ENCODE results near the gene SVBP.
A peak's percentile ranks its signal among the peaks of the same experiment; 100 is the strongest.
"Not testable (repeated sequence)": the region's sequence is repeated elsewhere in the genome, so short reads cannot be mapped to it uniquely, and the experiment has no call there.

SVBP gene

DNA sequence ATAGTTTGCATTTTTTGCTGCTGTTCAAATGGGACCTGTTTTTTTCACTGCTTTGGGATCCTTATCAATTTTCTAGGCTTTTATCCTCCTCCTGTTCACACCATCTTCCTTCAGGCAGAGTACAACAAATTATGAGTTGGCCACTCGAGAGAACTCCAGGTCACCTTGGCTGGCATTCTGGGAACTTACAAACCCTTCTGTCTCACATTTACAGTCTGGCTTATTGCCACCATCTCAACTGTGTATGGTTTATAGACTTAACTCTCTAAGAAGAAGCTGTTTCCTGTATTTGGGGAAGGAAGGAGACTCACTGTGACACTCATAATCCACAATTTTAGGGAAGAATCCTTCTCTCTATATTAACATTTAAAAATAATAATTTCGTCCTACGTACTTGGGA lies 23.8 kb upstream of the SVBP start:
- no peak for DNase-seq

GRCh38 chr1:42838482-42839190 lies 21.4 kb upstream of the SVBP start:
- no peak for DNase-seq

DNA sequence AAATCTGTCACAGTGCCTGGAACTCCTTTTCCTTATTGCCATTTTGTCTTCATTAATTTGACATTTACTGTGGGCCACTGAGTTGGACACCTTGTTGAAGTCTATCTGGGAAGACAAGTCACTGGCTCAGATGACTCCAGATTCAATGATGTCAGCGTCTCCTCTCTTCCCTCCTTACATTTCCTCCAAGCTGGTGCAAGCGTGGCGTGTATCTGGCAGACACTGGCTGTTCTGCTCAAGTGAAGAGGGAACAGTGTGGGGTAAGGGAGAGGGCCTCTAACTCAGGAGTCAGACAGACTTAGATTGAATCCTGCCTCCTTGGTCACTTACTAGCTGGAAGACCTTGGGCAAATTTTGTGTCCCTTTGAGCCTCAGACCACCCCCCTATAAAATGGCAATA lies 20.5 kb upstream of the SVBP start:
- DNase-seq: no peak

- no peak for DNase-seq
Measured at GRCh38 chr1:42835422-42835821, 18.2 kb upstream of the SVBP start.

- DNase-seq: no peak
Measured at GRCh38 chr1:42834803-42835202, 17.6 kb upstream of the SVBP start.

GRCh38 chr1:42833981-42834380 lies 16.8 kb upstream of the SVBP start:
- no peak for DNase-seq

DNA sequence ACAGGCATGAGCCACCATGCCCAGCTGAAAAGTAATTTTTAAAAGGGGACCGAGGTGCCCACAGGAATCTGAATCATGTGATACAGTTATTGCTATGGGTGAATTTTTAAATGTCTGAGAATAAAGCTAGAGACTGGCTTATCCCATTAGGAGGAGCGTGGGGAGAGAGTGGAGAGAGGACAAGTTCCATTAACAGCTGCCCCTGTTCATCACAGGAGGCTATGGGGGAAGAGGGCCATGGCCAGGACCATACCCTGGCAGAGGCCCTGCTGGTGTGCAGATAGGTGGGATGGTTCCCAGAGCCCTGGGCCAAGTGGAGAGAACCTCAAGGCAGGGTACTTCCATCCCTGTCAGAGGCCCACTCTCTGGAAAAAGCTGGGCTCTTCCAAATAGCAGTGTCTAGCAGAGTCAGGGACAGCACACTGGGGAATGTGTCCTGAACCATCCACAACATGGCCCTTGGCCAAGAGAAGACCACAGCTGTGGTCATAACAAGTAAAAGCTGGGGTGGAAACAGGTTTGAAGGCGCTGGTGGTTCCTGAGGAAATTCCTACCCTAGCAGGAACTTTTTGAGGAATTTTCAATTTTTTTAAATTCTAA lies 15.5 kb upstream of the SVBP start:
- no peak for DNase-seq

DNA sequence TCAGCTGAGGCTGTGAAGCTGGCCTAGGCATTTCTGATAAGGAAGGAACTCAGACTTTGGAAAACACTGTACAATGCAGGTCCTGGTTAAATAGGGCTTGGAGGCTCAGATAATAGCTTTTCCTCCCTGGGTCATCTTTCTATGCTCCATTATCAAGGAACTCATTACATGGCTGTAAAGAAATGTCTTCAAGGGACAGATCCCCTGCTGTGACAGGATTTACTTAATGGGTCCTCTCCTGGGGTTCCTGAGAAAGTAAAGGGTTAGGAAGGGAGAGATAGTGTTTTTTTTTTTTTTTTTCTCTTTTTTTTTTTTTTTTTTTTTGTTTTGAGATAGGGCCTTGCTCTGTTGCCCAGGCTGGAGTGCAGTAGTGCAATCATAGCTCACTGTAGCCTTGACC lies 14.1 kb upstream of the SVBP start:
- no peak for DNase-seq

- no peak for DNase-seq
Measured at GRCh38 chr1:42830631-42831030, 13.4 kb upstream of the SVBP start.

DNA sequence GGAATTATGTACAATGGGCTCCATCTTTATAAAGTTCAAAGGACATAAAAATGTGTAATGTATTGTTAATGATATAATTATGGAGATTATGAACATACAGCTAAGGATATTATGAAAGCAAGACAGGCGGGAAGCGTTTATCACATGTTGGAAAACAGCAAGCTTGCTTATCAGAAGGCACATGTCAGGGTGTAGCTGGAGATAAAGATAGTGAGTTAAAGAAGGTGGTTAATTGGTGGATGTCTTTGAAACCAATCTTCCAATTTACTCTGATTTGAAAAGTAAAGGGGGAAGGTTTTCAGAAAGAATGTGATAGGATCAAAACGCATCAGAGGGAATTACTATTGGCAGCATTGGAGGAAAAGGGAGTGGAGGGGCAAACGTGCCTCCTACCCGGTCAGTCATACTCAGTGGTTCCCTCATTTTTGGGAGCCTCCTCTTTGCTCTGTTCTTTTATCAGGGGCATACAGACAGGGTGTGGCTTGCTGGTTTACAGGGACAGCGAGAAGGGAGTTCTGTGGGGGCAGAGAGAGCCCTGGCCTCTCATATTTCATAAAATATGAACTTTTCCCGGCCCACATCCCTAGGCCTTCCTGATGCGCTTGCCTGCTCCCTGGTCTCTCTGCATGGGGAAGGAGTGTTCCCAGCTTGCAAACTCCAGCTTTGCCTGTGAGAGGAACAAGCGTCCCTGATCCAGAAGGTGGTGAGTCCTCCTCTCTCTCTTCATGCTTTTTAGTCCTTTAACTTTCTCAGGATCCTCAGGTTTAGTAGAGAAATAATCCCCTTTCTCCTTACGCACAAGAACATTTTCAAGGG lies 8.0 kb upstream of the SVBP start:
- no peak for DNase-seq

- no peak for DNase-seq
Measured at GRCh38 chr1:42824481-42825035, 7.4 kb upstream of the SVBP start.

- DNase-seq: no peak
Measured at GRCh38 chr1:42822800-42823392, 5.7 kb upstream of the SVBP start.

DNA sequence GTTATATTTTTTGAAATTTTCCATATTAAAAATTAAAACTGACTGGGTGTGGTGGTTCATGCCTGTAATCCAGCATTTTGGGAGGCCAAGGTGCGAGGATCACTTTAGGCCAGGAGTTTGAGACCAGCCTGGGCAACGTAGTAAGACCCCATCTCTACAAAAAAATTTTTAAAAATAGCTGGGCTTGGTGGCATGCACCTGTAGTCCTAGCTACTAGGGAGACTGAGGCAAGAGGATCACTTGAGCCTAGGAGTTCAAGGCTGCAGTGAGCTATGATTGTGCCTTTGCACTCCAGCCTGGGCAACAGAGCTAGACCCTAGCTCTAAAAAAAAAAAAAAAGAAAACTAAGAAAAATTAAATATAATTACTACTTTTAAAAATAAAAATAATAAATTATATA lies 4.5 kb upstream of the SVBP start:
- no peak for DNase-seq

DNA sequence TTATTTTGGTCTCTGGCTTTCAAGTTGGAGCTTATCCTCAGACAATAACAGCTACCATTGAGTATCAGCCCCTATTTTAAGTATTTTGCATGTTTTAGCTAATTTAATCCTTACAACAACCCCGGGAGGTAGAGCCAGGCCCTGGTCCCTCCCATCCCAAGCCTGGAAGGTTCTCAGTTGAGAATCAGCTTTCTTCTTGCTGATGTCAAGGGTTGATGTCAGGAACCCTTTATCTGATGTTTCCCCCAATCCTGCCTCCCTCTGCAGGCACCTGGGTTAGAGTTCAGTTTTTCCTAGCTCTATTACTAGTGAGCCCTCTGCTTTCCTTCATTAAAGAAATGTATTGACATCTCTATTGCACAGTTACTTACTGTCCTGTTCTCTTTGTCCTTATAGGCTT lies 3.6 kb upstream of the SVBP start:
- DNase-seq: no peak

GRCh38 chr1:42817976-42818375 lies 779 bp upstream of the SVBP start:
- DNase-seq: no peak

GRCh38 chr1:42817440-42817767 lies 207 bp upstream of the SVBP start:
- no peak for DNase-seq

DNA sequence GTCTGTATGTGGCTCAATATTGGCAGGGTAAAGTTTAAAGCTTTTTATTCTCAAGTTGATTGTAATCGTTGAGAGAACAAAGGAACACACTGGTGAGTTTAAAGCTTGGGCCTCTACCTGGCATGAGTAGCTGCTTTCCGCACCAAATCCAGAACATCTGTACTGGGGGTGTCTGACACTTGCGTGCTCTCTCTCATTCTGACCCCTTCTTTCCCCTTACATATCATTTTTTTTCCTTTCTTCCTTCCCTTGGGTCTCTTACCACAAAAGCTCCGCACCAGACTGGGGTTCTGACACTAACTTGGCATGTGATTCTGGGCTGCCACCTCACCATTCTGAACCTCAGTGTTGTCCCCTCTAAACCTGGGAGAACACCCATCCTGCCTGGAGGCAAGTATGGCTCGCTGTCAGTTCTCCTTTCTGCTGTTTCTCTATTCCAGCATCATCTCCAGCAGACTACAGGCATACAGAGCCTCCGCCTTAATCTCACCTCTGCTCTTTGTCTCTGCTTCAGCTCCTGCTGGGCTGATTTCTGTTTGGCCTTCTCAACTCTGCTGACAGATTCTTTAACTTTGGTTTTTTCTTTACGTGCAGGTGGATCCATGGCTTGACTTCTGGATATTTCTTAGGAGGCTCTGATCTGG lies 1.1 kb downstream of the SVBP start:
- DNase-seq: peak; percentile 64

DNA sequence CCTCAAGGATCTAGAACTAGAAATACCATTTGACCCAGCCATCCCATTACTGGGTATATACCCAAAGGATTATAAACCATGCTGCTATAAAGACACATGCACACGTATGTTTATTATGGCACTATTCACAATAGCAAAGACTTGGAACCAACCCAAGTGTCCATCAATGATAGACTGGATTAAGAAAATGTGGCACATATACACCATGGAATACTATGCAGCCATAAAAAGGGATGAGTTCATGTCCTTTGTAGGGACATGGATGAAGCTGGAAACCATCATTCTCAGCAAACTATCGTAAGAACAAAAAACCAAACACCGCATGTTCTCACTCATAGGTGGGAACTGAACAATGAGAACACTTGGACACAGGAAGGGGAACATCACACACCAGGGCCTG lies 2.4 kb downstream of the SVBP start:
- not testable (repeated sequence) for DNase-seq

- DNase-seq: no peak
Measured at GRCh38 chr1:42807056-42807668, 10.0 kb downstream of the SVBP start.

GRCh38 chr1:42806593-42806992 lies 10.6 kb downstream of the SVBP start:
- DNase-seq: no peak

- DNase-seq: no peak
Measured at GRCh38 chr1:42806171-42806570, 11.0 kb downstream of the SVBP start.

- no peak for DNase-seq
Measured at GRCh38 chr1:42801832-42802473, 15.2 kb downstream of the SVBP start.
